Measurements from ENCODE around the gene FXYD4. TPM values are rescaled to one million over a fixed set of nuclear protein-coding genes. Genes with fewer than 3 reads are reported as not detected.

The FXYD4 gene
- total and polyA plus RNA-seq, 7 donors = not detected

GRCh38 chr10:43350686-43351085, 20.8 kb upstream of the FXYD4 start:
- H3K4me3 ChIP-seq = no peak overlapping the region
- H3K27ac ChIP-seq = no peak overlapping the region
- no peak for DNase-seq
- WGBS, 2 donors = 33 to 47% methylated on average over 34 of the region's 34 CpGs
- H3K36me3 ChIP-seq = no peaks in the 10 kb centered on the region
- H3K27me3 ChIP-seq = peaks cover 0 to 17% (median 8%) of the 10 kb centered on the region in 3 donors
- TF ChIP-seq POLR2AphosphoS5 (IDR thresholded peaks at IDR 0.05) (no peak), CTCF (IDR thresholded peaks at IDR 0.05) (no peak), POLR2A (IDR thresholded peaks at IDR 0.05) (no peak), EP300 (IDR thresholded peaks at IDR 0.05) (no peak)
- H3K4me1 ChIP-seq = peaks cover 0 to 9% (median 2%) of the 10 kb centered on the region in 4 donors
- intact Hi-C loops (cut with DNase I) = no loop called here
- no peaks in the 10 kb centered on the region for H3K9me3 ChIP-seq

- Histone ChIP-seq H3K4me3 (no peak overlapping the region), H3K9me3 (no peaks in the 10 kb centered on the region), H3K27ac (no peak overlapping the region), H3K4me1 (peaks cover 0 to 9% (median 2%) of the 10 kb centered on the region in 4 donors), H3K27me3 (peaks cover 0 to 17% (median 8%) of the 10 kb centered on the region in 3 donors), H3K36me3 (no peaks in the 10 kb centered on the region)
- TF ChIP-seq CTCF (IDR thresholded peaks at IDR 0.05) (no peak), POLR2A (IDR thresholded peaks at IDR 0.05) (no peak), POLR2AphosphoS5 (IDR thresholded peaks at IDR 0.05) (no peak), EP300 (IDR thresholded peaks at IDR 0.05) (no peak)
- DNase-seq = no peak
- intact Hi-C loops (cut with DNase I) = no loop called here
- WGBS, 2 donors = 29 to 60% methylated on average over 14 of the region's 14 CpGs
These were observed 20.1 kb upstream of the FXYD4 start for GRCh38 chr10:43351301-43351700.

GRCh38 chr10:43352951-43353350, 18.5 kb upstream of the FXYD4 start:
- DNase-seq = no peak
- Histone ChIP-seq H3K4me1 (peaks cover 0 to 9% (median 2%) of the 10 kb centered on the region in 4 donors), H3K4me3 (no peak overlapping the region), H3K27me3 (peaks cover 0 to 17% (median 8%) of the 10 kb centered on the region in 3 donors), H3K27ac (no peak overlapping the region), H3K9me3 (no peaks in the 10 kb centered on the region), H3K36me3 (no peaks in the 10 kb centered on the region)
- WGBS, 2 donors = 43 to 69% methylated on average over 7 of the region's 7 CpGs
- intact Hi-C loops (cut with DNase I) = no loop called here
- no peak for TF ChIP-seq POLR2A (IDR thresholded peaks at IDR 0.05)
- no peak for TF ChIP-seq CTCF (IDR thresholded peaks at IDR 0.05)
- TF ChIP-seq EP300 (IDR thresholded peaks at IDR 0.05) = no peak
- no peak for TF ChIP-seq POLR2AphosphoS5 (IDR thresholded peaks at IDR 0.05)

GRCh38 chr10:43353495-43354329, 17.7 kb upstream of the FXYD4 start:
- H3K9me3 ChIP-seq = no peaks in the 10 kb centered on the region
- H3K4me1 ChIP-seq = peaks cover 0 to 9% (median 2%) of the 10 kb centered on the region in 4 donors
- no peaks in the 10 kb centered on the region for H3K36me3 ChIP-seq
- 15 to 59% methylated on average over 3 of the region's 3 CpGs for WGBS, 2 donors
- no peak for DNase-seq
- intact Hi-C loops (cut with DNase I) = no loop called here
- peaks cover 0 to 17% (median 8%) of the 10 kb centered on the region in 3 donors for H3K27me3 ChIP-seq
- H3K27ac ChIP-seq = no peak overlapping the region
- TF ChIP-seq CTCF (IDR thresholded peaks at IDR 0.05) = no peak
- TF ChIP-seq POLR2AphosphoS5 (IDR thresholded peaks at IDR 0.05) = no peak
- no peak for TF ChIP-seq EP300 (IDR thresholded peaks at IDR 0.05)
- TF ChIP-seq POLR2A (IDR thresholded peaks at IDR 0.05) = no peak
- H3K4me3 ChIP-seq = no peak overlapping the region

Data from sigmoid colon (tissue), 7 donors.